CD4-positive, alpha-beta T cell treated with Interleukin-17A for 4 hours (primary cell): ENCODE measurements around the gene CACNA1C.

Experiments
- DNase-seq: peaks from one replicate; pipeline ENCODE4 v3.0.0-alpha.2; 2020; ENCODE audit warnings: mixed read lengths

CACNA1C gene

GRCh38 chr12:2347844-2348481 is 295.2 kb downstream of the CACNA1C start:
- DNase-seq, result no peak

- DNase-seq, result no peak
Measured at GRCh38 chr12:2348482-2348852, 295.7 kb downstream of the CACNA1C start.

GRCh38 chr12:2351161-2351560 is 298.4 kb downstream of the CACNA1C start:
- DNase-seq, result no peak

GRCh38 chr12:2352203-2352602 is 299.4 kb downstream of the CACNA1C start:
- no peak for DNase-seq

GRCh38 chr12:2353281-2353680 is 300.5 kb downstream of the CACNA1C start:
- DNase-seq, result no peak

GRCh38 chr12:2353691-2354090 is 300.9 kb downstream of the CACNA1C start:
- no peak for DNase-seq

- DNase-seq, result no peak
Measured at GRCh38 chr12:2354151-2354991, 301.6 kb downstream of the CACNA1C start.

GRCh38 chr12:2355198-2355597 is 302.4 kb downstream of the CACNA1C start:
- no peak for DNase-seq

GRCh38 chr12:2355604-2356003 is 302.8 kb downstream of the CACNA1C start:
- no peak for DNase-seq

GRCh38 chr12:2356601-2357125 is 303.9 kb downstream of the CACNA1C start:
- DNase-seq, result no peak

GRCh38 chr12:2358986-2359658 is 306.3 kb downstream of the CACNA1C start:
- no peak for DNase-seq

GRCh38 chr12:2359725-2360629 is 307.2 kb downstream of the CACNA1C start:
- no peak for DNase-seq

- no peak for DNase-seq
Measured at GRCh38 chr12:2360630-2361170, 307.9 kb downstream of the CACNA1C start.

GRCh38 chr12:2363836-2364609 is 311.2 kb downstream of the CACNA1C start:
- no peak for DNase-seq

GRCh38 chr12:2364631-2365051 is 311.9 kb downstream of the CACNA1C start:
- no peak for DNase-seq

GRCh38 chr12:2366711-2367110 is 313.9 kb downstream of the CACNA1C start:
- DNase-seq, result no peak

GRCh38 chr12:2372178-2372577 is 319.4 kb downstream of the CACNA1C start:
- DNase-seq, result no peak

GRCh38 chr12:2372735-2373134 is 319.9 kb downstream of the CACNA1C start:
- DNase-seq, result no peak

- DNase-seq, result no peak
Measured at GRCh38 chr12:2373307-2373706, 320.5 kb downstream of the CACNA1C start.

- DNase-seq, result no peak
Measured at GRCh38 chr12:2374092-2374906, 321.5 kb downstream of the CACNA1C start.
